Measurements from ENCODE around the gene C1QTNF4.

- TF ChIP-seq CTCF (IDR thresholded peaks at IDR 0.05; ENCODE audit: low read length) (no peak), EZH2 (IDR thresholded peaks at IDR 0.05; ENCODE audit: borderline replicate concordance, low read length) (no peak)
Measured at GRCh38 chr11:47560426-47560825, 33.8 kb downstream of the C1QTNF4 start.
